Measurements from ENCODE around the gene AUTS2. TPM values are rescaled to one million over a fixed set of nuclear protein-coding genes. Genes with fewer than 3 reads are reported as not detected.

The AUTS2 gene
- polyA plus RNA-seq, 1 donor from 2014 or later, result 97.3 TPM

- Histone ChIP-seq H3K4me2 (ENCODE audit: low read length) (no peak overlapping the region), H3K27me3 (ENCODE audit: insufficient read depth, low read depth, low read length) (no peaks in the 10 kb centered on the region), H3K4me3 (ENCODE audit: low read length) (no peak overlapping the region), H3K9me2 (ENCODE audit: insufficient read depth, low read length) (no peaks in the 10 kb centered on the region), H3F3A (ENCODE audit: insufficient read depth, low read length, poor library complexity, severe bottlenecking) (no peaks in the 10 kb centered on the region), H2AFZ (ENCODE audit: low read depth, low read length) (no peak overlapping the region), H3K79me2 (replicated peaks; ENCODE audit: insufficient read depth, low read length) (peaks cover 65% of the 10 kb centered on the region), H3K9me3 (ENCODE audit: low read length) (no peaks in the 10 kb centered on the region), H3K36me3 (ENCODE audit: insufficient read depth, low read length) (no peaks in the 10 kb centered on the region), H4K20me1 (ENCODE audit: insufficient read depth) (no peaks in the 10 kb centered on the region), H3K27ac (ENCODE audit: low read length) (no peak overlapping the region), H3K9ac (ENCODE audit: low read length) (no peak overlapping the region)
- TF ChIP-seq SMC3 (conservative IDR thresholded peaks at IDR 0.05; ENCODE audit: poor library complexity) (no peak), MXI1 (conservative IDR thresholded peaks at IDR 0.05; ENCODE audit: poor library complexity, severe bottlenecking) (no peak), RAD21 (conservative IDR thresholded peaks at IDR 0.05) (no peak), EZH2 (IDR thresholded peaks at IDR 0.05; ENCODE audit: borderline replicate concordance, insufficient read depth, low read length, poor library complexity, severe bottlenecking) (no peak), POLR2AphosphoS5 (IDR thresholded peaks at IDR 0.05) (no peak), TAF1 (IDR thresholded peaks at IDR 0.05; ENCODE audit: low read depth) (no peak), CTCF (IDR thresholded peaks at IDR 0.05; ENCODE audit: poor library complexity, severe bottlenecking) (no peak), REST (IDR thresholded peaks at IDR 0.05; ENCODE audit: borderline replicate concordance) (no peak), EP300 (conservative IDR thresholded peaks at IDR 0.05; ENCODE audit: poor library complexity, severe bottlenecking) (no peak)
Measured at GRCh38 chr7:69859342-69859741, 261.1 kb downstream of the AUTS2 start.

- H3F3A ChIP-seq (ENCODE audit: insufficient read depth, low read length, poor library complexity, severe bottlenecking), result peaks cover 8% of the 10 kb centered on the region
- H4K20me1 ChIP-seq (ENCODE audit: insufficient read depth), result no peaks in the 10 kb centered on the region
- no peaks in the 10 kb centered on the region for H3K9me2 ChIP-seq (ENCODE audit: insufficient read depth, low read length)
- H3K4me2 ChIP-seq (ENCODE audit: low read length), result no peak overlapping the region
- no peaks in the 10 kb centered on the region for H3K9me3 ChIP-seq (ENCODE audit: low read length)
- TF ChIP-seq MXI1 (conservative IDR thresholded peaks at IDR 0.05; ENCODE audit: poor library complexity, severe bottlenecking), result no peak
- TF ChIP-seq EZH2 (IDR thresholded peaks at IDR 0.05; ENCODE audit: borderline replicate concordance, insufficient read depth, low read length, poor library complexity, severe bottlenecking), result no peak
- TF ChIP-seq REST (IDR thresholded peaks at IDR 0.05; ENCODE audit: borderline replicate concordance), result no peak
- TF ChIP-seq POLR2AphosphoS5 (IDR thresholded peaks at IDR 0.05), result no peak
- TF ChIP-seq SMC3 (conservative IDR thresholded peaks at IDR 0.05; ENCODE audit: poor library complexity), result no peak
- TF ChIP-seq CTCF (IDR thresholded peaks at IDR 0.05; ENCODE audit: poor library complexity, severe bottlenecking), result no peak
- no peak for TF ChIP-seq TAF1 (IDR thresholded peaks at IDR 0.05; ENCODE audit: low read depth)
- TF ChIP-seq EP300 (conservative IDR thresholded peaks at IDR 0.05; ENCODE audit: poor library complexity, severe bottlenecking), result no peak
- TF ChIP-seq RAD21 (conservative IDR thresholded peaks at IDR 0.05), result no peak
- H3K27ac ChIP-seq (ENCODE audit: low read length), result no peak overlapping the region
- no peaks in the 10 kb centered on the region for H3K36me3 ChIP-seq (ENCODE audit: insufficient read depth, low read length)
- H2AFZ ChIP-seq (ENCODE audit: low read depth, low read length), result no peak overlapping the region
- peaks cover 64% of the 10 kb centered on the region for H3K79me2 ChIP-seq (replicated peaks; ENCODE audit: insufficient read depth, low read length)
- H3K4me3 ChIP-seq (ENCODE audit: low read length), result no peak overlapping the region
- H3K9ac ChIP-seq (ENCODE audit: low read length), result no peak overlapping the region
- no peaks in the 10 kb centered on the region for H3K27me3 ChIP-seq (ENCODE audit: insufficient read depth, low read depth, low read length)
Measured at GRCh38 chr7:69860486-69860885, 262.2 kb downstream of the AUTS2 start.
